Kidney capillary endothelial cell (primary cell): ENCODE measurements around the gene PROX2.

Source experiments
- DNase-seq: peaks from one replicate; pipeline ENCODE4 v3.0.0-alpha.2; 2018; ENCODE audit warnings: low spot score

PROX2 gene, protein sequence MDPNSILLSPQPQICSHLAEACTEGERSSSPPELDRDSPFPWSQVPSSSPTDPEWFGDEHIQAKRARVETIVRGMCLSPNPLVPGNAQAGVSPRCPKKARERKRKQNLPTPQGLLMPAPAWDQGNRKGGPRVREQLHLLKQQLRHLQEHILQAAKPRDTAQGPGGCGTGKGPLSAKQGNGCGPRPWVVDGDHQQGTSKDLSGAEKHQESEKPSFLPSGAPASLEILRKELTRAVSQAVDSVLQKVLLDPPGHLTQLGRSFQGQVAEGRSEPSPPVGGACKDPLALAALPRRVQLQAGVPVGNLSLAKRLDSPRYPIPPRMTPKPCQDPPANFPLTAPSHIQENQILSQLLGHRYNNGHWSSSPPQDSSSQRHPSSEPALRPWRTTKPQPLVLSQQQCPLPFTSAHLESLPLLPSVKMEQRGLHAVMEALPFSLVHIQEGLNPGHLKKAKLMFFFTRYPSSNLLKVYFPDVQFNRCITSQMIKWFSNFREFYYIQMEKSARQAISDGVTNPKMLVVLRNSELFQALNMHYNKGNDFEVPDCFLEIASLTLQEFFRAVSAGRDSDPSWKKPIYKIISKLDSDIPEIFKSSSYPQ

DNA sequence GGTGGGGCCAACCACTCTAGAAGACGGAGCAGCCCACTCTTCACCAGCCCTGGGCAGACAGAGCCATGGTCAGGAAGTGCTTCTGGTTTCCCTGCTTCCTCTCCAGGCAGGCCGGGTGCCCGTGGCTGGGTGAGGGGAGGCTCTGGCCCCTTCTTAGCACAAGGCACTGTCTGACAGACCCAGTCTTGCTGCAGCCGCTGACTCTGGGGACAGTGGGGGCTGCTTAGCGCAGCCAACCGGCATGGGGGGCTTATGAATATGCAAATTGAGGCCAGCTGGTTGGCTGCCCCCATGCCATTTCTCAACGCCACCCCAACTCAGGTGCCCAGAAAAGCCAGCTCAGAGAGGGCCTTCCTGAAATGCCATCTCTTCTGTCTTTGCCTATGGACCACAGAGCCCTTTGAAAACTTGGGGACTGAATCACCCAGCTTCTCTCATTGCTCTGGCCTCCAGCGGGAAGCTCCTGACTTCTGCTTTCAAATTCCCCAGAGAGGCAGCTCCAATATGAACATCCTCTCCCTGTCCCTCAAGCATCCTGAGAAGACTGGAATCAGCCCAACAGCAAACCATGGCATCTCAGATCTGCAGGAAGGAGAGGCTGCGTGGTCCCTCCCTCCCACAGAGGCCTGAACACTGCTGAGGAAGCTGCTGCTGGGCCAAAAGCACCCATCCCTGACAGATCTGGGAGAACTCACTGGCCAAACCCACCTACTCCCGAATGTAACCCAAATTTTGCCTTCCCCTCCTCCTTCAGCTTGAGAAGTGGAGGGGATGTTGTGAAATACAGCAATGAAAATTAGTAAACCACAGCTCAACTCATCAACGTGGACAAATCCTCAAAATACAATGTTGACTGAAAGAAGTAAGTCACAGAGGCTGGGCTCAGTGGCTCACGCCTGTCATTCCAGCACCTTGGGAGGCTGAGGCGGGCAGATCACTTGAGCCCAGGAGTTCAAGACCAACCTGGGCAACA lies at the start of gene PROX2:
PROX2 (minus strand) TSS at position 205 of the 973 bp plus-strand sequence. CDS start 12,311 bp downstream, outside the sequence.
- no peak for DNase-seq

DNA sequence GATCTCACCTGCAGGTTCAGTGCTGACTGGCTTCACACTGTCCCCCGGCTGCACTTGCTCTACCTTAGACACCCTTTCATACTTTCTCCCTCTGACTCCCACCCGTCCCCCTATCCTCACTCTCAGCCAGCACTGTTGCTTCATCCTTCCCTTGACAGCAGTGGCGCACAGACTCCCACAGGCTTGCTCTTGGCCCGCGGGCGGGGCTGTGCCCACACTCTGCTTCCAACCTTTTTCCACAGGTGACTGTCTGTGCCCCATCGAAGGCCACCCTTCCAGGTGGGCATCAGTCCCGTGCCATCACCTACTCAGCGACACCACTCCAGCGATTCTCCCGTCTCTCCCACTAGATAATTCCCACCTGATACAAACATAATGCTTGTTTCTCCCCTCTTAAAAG lies 48.1 kb upstream of the PROX2 start:
- no peak for DNase-seq

DNA sequence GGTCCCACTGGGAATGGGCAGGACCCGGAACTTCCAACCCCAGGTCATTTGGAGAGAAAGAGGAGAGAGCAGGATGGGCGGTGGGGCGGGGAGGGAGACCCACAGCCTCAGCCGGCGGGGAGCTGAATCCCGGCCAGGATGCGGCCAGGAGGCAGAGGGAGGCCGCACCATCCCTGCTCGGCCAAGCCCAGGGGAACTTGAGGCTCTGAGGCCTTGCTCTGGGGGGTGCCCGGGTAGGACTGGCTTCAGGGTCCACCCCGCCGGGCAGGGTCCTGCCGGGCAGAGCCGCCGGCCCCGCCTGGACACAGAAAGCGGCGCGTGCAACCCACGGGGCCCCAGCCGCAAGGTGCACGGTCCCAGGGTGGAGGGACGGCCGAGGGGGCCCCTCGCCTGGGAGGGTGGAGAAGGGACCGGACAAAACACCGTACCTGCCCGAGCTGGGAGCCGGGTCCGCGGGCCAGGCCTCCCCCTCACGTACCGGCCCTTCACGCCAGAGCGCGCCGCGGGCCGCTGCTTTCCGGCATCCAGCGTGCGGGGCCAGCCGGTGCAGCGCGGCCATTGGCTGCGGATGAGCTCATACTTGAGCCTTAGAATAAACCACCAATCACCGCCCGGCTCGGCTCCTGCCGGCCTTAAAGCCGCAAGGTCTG lies 46.9 kb upstream of the PROX2 start, which contains the start of gene RPS6KL1:
RPS6KL1 (minus strand) TSS at position 509 of the 650 bp plus-strand sequence. CDS start 1,719 bp downstream, outside the sequence.
- DNase-seq: peak; percentile 78

DNA sequence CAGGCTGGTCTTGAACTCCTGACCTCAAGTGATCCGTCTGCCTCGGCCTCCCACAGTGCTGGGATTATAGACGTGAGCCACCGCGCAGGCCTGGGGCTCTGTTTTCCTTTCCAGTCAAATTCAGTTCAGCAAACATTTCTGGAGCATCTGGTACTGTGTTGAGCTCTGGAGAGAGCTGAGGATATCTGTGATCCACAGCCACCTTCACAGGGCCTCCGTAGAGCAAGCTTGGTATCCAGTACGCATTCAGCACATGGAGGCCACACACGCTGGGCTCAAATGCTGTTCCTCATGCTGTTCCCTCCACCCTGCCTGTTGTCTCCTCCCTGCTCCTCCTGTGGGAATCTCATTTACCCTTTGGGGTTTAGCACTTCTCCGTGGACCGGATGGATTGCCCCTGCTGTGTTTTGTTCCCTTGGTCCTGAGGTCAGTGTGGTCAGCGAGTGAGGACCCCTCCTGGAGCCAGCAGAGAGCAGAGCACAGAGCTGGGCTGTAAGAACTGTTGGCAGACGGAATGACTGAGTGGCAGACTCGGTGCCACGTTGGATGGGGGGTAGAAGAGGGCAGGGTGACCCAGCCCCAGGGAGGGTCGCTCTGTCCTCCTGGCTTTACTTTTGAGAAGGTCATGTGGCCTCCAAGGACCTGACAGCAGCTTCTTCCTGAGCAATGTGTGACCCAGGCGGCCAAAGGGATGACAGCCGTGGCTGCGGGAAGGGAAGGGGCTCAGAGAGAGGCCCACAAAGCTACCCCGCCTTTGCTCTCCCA lies 46.2 kb upstream of the PROX2 start:
- DNase-seq: no peak

DNA sequence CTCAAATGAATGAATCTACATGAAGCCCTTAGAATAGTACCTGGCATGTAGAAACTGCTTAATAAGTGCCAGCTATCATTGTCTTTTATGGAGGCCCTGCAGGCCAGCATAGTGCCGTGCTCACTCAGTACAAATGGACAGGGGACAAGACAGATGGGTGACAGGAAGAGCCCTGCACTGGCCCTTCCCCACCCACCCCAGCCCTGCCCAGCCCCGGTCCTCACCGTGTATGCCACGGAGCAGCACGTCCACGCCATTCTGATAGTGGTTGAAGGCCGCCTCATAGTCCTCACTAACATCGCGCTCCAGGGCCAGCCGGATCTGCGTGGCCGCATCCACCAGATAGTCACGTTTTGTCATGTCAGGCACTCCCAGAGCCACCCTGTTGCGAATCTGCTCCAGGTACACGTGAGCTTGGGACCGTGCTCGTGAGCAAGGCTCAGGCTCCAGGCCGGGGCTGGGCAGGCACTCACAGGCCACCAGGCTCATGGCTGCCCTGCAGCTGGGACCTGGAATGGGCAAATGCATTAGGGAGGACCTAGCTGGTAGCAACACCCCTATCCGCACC lies 45.2 kb upstream of the PROX2 start:
- no peak for DNase-seq

- no peak for DNase-seq
Measured at GRCh38 chr14:74920281-74920680, 44.3 kb upstream of the PROX2 start.

- DNase-seq: no peak
Measured at GRCh38 chr14:74919421-74920165, 43.6 kb upstream of the PROX2 start.

- no peak for DNase-seq
Measured at GRCh38 chr14:74918380-74918779, 42.4 kb upstream of the PROX2 start.

DNA sequence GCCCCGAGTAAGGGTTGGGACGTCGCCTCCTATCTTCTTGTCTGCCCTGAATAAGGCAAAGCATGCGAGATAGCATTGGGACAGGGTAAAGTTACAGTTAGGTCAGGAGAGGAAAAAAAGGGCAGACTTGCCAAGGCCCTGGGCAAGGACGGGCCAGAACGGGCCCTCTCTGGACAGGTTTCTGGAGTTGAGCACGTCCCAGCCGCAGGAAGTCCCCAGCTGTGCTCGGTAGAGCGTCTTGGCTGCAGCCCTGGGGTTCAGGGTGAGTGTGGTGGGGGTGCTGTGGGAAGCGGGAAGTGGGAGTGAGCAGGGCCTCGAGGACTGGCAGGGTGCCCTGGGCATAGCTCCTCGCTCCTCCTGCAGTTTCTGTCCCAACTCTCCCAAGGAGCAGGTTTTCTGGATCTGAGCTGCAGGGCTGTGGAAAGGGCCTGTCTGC lies 41.7 kb upstream of the PROX2 start:
- no peak for DNase-seq

DNA sequence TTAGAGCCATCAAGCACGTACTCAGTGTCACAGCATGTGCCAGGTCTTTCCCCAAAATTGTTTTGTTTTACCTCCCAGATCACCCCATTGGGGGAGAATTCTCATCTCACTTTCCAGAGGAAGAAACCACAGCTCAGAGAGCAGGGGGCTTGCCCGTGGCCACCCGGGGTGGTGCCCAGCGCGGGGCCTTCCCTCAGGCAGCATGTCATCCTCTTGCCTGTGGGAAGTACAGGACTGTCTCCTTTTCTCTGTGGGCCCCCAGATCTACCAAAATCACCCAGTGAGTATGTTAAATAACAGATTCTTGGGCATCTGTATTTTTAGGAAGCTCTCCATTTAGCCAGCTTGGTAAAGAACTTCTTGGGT lies 41.2 kb upstream of the PROX2 start:
- DNase-seq: no peak

DNA sequence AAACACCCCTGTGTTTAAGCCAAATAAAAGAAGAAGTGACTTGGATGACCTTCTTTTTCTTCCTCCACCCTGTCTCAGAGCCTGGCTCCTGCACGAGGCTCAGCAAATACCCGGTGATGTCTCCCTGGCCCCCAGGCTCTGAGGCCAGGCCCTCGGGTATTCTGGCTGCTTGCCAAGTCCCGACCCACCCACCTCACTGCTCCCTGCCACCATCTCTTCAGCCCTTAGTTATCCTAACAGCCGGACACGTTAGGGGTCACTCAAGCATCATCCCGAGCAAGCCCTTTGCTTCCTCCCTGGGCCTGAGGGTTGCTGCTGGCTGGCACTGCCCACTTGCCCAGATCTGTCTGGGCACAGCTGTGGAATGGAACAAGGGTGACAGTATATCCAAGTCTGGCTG lies 39.9 kb upstream of the PROX2 start:
- no peak for DNase-seq

DNA sequence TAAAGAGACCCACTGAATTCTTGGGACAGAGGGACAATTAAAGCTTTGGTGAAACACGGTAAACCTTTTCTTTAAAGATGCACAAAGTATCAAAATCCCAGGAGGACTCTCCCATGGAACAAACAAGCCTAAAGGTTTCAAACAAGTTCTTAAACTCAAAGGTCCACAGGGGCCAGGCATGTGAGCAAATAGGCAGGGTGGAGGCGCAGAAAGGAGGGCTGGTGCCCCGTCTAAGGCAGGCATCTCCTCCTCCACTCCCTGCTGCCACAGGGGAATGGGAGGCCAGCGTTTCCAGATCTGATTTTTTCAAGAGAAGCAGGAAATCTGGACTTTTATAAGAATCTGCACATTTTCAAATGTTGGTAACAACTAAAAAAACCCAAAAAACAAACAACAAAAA lies 39.5 kb upstream of the PROX2 start:
- DNase-seq: no peak

DNA sequence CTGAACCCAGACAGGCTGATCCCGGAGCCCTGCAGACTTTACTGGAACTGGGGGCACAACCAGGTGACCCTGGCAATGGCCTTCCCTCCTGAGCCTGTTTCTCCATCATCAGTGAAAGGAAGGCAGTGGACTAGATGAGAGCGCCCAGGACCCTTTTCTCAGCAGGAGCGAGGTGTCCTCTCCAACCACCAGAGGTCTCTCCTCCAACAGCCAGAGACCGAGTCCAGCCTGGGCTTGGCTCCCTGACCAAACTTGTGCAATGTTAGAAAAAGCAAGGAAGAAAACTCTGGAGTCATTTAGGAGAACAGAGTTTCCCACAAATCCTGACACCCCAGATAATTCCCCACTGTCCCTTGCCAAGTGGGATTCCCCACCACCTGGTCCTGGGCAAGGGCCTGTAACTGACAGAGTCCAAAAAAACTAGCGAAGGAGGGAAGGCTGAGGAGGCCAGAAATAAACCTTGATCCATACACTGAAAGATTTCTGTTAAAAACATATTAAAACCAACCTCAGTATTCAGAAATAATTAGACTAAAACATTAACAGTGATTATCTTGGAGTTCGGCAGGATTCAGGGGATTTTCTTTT lies 38.1 kb upstream of the PROX2 start:
- peak; percentile 67 for DNase-seq

DNA sequence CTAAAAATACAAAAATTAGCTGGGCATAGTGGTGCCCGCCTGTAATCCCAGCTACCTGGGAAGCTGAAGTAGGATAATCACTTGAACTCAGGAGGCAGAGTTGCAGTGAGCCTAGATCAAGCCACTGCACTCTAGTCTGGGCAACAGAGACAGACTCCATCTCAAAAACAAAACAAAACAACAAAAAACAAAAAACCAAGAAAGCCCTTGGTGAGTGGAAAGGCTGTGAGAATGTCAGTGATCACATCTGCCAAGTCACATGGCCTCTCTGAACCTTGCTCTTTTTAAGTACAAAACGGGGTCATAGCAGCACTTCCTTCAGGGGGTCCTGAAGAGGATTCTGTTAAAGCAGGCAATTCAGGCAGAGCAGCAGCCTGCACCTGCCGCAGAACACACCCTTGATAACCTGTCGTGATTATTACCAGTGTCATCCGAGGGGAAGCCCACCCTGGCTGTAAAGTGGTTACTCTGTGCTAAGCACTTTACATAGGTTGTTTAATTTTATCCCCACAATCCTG lies 37.5 kb upstream of the PROX2 start:
- no peak for DNase-seq

DNA sequence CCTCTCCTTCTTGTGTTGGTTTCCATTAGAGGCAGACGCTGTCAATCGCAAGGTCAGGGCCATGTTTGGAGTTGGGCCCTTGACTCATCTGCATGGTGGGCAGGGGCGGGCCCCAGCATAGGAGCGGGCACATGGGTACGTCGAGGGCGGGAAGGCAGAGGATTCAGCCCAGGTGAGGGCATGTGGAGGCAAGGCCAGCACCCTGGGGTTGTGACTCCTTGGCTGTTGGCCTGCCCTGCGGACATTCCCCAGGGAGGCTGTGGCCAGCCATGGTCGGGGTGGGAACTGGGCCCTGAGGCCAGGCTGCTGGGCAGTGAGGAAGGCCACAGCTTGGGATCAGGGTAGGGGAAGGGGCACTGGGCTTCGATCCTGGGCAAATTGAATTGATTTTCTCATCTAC lies 36.9 kb upstream of the PROX2 start:
- no peak for DNase-seq

DNA sequence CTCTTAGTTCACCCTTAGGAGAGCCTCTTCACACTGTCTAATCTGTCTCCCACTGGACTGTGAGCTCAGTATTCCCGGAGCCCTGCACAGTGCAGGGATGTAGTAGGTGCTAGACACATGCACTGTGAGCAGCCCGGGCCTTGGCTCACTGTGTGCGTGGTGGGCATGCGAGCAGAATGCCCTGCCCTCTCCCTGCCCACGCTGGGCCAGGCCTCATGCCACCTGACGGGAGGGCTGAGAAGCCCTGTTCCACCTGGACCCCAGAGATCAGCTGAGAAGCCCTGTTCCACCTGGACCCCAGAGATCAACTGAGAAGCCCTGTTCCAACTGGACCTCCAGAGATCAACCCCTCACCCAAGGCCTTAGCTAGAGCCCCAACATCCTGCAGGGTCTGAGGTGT lies 36.2 kb upstream of the PROX2 start:
- DNase-seq: no peak

DNA sequence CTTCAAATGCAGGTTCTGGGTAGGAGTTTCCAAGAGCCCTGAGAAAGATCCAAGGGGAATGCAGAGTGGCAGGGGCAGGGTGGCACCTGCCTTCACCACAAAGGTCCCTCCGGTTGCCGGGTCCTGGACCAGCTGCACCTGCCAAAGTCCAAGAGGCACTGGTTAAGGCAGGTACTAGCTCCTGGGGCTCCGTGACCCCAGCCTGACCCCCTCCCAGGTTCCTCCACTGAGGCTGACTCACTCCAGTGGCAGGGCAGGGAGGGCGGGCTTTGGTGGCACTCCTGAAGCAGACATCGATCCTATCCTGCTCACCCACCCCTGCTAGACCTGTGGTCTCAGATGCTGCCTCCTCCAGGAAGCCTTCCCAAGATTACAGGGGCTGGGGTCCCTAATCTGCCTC lies 35.8 kb upstream of the PROX2 start:
- DNase-seq: no peak

- DNase-seq: no peak
Measured at GRCh38 chr14:74911221-74911620, 35.3 kb upstream of the PROX2 start.

- no peak for DNase-seq
Measured at GRCh38 chr14:74910556-74910955, 34.6 kb upstream of the PROX2 start.
